ENCODE data around the gene NUDT3.

- TF ChIP-seq CTCF (IDR thresholded peaks at IDR 0.05 in 4 of 5, conservative IDR thresholded peaks at IDR 0.05 in 1 of 5) (no peak), POLR2A (IDR thresholded peaks at IDR 0.05) (no peak)
Measured at GRCh38 chr6:34304164-34304563, 88.3 kb downstream of the NUDT3 start.

Data from gastrocnemius medialis (tissue), 4 donors.